ENCODE data around the gene MTERF4. TPM values are rescaled to one million over a fixed set of nuclear protein-coding genes. Genes with fewer than 3 reads are reported as not detected.

MTERF4 gene, protein sequence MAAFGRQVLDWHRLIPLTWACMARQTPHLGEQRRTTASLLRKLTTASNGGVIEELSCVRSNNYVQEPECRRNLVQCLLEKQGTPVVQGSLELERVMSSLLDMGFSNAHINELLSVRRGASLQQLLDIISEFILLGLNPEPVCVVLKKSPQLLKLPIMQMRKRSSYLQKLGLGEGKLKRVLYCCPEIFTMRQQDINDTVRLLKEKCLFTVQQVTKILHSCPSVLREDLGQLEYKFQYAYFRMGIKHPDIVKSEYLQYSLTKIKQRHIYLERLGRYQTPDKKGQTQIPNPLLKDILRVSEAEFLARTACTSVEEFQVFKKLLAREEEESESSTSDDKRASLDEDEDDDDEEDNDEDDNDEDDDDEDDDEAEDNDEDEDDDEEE
- total RNA-seq: 15.0 and 20.9 TPM in 2 replicates

DNA sequence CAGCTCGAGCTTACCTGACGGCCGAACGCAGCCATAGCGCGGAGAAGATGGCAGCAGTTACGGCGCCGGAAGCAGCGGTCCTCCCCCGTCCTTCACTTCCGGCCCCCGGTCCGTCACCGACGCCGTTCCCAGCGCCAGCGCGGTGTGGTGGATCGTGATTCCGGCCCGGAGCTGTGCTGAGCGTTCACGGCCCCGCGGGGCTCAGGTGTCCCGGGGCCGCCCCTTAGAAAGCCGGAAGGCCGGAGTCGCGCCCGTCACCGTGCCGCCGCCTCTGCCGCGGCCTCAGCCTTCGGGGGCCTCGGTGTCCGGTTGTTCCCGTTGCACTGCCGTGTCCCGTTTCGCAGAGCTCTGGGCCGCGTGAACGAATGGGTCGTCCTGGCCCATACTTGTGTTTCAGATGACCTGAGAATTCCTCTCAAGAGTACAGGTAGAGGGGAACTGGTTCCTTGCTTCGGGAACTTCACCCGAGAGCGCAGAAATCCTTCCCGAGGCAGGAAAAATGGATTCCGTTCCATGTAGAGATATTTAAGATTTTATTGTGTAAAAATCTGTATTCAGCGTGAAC lies at the start of gene MTERF4:
MTERF4 (minus strand) TSS at position 49 of the 565 bp plus-strand sequence; CDS start at position 35, 14 bp downstream.

GRCh38 chr2:241149925-241150659 lies 48.0 kb upstream of the MTERF4 start, which contains the start of gene PPP1R7:
PPP1R7 (plus strand) TSS chr2:241150467; CDS start chr2:241150496, 29 bp downstream.

GRCh38 chr2:241148891-241149674 lies 47.0 kb upstream of the MTERF4 start, which contains the start of gene PASK:
PASK (minus strand) TSS chr2:241149472; CDS start chr2:241143032, 6,440 bp downstream.

Other genes with a start within 250 kb of the MTERF4 start
- gene AGXT, start 233.5 kb downstream of the MTERF4 start, total RNA-seq: not detected in 2 replicates
- not detected in 2 replicates for gene MAB21L4, start 206.1 kb downstream of the MTERF4 start, total RNA-seq
- gene CROCC2, start 196.0 kb downstream of the MTERF4 start, total RNA-seq: not detected in 2 replicates
- 1.5 and 6.7 TPM in 2 replicates for gene SNED1, start 103.7 kb downstream of the MTERF4 start, total RNA-seq
- 4.9 and 8.6 TPM in 2 replicates for gene PASK, start 47.2 kb upstream of the MTERF4 start, total RNA-seq
- 38.4 and 43.5 TPM in 2 replicates for gene PPP1R7, start 48.2 kb upstream of the MTERF4 start, total RNA-seq
- 1.3 and 1.8 TPM in 2 replicates for gene ANO7, start 86.4 kb upstream of the MTERF4 start, total RNA-seq
- gene HDLBP, start 213.4 kb upstream of the MTERF4 start, total RNA-seq: 440 and 663 TPM in 2 replicates
- gene SEPTIN2, start 213.6 kb upstream of the MTERF4 start, total RNA-seq: 238 and 242 TPM in 2 replicates